GM13976 (cell line): Measurements from ENCODE around the gene ANKS4B.

Experiments used
- DNase-seq: peaks from one replicate; pipeline ENCODE4 v3.0.0; 2012; ENCODE audit warnings: low spot score
- in situ Hi-C: fragments of 300-500 bp; cut with MboI; formaldehyde crosslinking; loops from one replicate; pipeline ENCODE4 v1.12.0; 2022; ENCODE audit warnings: low sequenced_read_pairs, mixed read lengths, inconsistent platforms; ENCODE audit not compliant: unreplicated experiment
- TF ChIP-seq, protein P1 (sequence below): IDR thresholded peaks from 2 replicates; pipeline ENCODE4 v1.5.1; 2012; ENCODE audit warnings: borderline replicate concordance, mild to moderate bottlenecking; ENCODE audit not compliant: insufficient read depth; ENCODE audit errors: extremely low read depth, missing control alignments, control extremely low read depth

Gene ANKS4B

DNA sequence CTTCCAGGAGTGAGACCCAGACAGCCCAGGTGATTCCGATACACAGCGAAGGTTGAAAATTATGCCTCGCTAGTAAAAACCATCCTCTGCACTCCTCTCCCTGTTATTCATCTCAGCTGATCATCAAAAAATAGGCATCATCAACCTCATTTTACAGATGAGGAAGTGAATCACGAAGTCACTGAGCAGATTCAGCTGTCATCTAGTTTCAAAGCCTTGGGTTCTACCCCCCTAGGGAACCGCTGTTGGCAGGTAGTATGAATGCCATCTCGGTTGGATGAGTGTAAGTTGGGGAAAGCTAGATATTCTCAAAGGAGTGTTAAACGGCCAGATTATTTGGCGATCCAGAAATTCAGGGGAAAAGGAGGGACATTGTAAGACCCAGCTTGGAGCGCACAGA, 42.6 kb downstream of the ANKS4B start:
- DNase-seq: no peak
- TF ChIP-seq, protein P1, sequence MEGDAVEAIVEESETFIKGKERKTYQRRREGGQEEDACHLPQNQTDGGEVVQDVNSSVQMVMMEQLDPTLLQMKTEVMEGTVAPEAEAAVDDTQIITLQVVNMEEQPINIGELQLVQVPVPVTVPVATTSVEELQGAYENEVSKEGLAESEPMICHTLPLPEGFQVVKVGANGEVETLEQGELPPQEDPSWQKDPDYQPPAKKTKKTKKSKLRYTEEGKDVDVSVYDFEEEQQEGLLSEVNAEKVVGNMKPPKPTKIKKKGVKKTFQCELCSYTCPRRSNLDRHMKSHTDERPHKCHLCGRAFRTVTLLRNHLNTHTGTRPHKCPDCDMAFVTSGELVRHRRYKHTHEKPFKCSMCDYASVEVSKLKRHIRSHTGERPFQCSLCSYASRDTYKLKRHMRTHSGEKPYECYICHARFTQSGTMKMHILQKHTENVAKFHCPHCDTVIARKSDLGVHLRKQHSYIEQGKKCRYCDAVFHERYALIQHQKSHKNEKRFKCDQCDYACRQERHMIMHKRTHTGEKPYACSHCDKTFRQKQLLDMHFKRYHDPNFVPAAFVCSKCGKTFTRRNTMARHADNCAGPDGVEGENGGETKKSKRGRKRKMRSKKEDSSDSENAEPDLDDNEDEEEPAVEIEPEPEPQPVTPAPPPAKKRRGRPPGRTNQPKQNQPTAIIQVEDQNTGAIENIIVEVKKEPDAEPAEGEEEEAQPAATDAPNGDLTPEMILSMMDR: no peak
- in situ Hi-C loops: no loop called here

DNA sequence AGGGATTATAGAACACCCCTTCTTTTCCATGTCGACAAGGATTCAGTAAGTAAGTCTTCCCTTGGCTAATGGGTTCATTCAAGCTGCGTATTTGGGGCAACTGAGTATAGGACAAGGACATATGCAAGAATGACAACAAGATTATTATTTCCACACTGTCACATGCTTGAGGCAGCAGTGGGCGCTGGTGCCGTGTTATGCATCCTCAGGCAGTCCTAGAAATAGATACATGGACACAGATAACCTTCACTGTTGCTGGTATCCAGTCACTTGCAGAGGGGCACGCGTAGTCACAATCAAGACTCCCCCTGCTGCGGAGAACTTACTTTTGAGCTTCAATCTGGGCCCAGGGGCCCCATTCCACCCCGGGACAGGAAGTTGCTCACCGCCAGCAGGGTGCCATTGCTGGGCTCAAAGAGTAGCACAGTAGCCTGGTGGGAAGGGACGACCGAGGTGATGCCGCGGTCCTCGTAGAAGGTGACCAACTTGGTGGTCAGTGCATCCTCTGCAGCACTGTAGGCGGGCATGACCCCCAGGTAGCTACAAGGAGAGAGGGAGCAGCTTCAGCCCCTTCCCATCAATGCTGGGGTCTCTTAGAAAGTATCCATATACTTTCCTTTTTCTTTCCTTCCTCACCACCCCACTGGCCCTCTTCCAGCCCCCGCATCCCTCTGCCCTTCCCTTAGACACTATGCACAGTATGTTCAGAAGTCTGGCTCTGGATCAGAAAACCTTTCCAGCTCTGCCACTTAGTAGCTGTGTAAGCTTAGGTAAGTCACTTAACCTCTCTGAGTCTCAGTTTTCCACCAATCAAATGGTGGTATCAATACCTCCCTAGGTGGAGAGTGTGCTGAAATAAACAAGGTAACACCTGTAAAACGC, 43.8 kb downstream of the ANKS4B start:
- in situ Hi-C loops: no loop called here
- TF ChIP-seq, protein P1: no peak
- DNase-seq: no peak

DNA sequence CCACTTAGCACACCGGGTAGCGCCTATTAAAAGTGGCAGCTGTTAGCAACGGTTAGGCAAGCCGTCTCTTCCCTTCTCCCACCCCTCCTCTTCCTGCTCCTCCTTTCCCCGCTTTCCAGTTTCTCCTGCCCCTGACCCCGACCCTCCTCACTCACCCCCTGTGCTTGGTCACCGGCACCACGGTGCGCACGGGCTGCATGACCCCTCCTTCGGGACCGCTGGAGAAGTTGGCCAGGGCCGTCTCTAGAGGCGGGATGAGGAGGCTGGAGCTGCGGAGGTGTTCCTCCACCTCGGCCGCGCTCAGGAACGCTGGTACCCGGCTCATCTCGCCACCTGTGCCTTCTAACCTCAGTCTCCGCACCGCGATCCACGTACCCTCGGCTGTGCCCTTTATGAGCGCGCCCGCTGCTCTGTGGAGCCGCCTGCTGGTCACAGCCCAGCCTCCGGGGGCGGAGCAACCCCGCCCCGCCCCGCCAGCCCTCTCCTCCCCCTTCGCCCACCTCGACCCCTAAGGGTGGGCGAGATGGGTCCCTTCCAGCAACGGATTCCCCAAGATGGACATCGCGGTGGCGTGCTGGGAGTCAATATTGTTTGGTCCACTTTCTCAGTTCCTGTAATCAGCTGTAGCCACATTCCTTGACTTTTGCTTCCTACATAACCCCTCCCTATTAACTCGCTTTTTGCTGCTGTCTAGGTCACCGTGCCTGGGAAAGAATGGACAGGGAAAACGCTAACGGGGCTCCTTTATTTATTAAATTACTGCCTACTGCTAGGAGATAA, 44.6 kb downstream of the ANKS4B start, which contains the start of gene CRYM:
Gene CRYM, minus strand, starts transcription at position 364 of the 780 bp plus-strand sequence. Its CDS starts 39 bp downstream, at position 325.
- peak; percentile 83 for DNase-seq
- TF ChIP-seq, protein P1: peak; percentile 76
- in situ Hi-C loops: no loop called here

DNA sequence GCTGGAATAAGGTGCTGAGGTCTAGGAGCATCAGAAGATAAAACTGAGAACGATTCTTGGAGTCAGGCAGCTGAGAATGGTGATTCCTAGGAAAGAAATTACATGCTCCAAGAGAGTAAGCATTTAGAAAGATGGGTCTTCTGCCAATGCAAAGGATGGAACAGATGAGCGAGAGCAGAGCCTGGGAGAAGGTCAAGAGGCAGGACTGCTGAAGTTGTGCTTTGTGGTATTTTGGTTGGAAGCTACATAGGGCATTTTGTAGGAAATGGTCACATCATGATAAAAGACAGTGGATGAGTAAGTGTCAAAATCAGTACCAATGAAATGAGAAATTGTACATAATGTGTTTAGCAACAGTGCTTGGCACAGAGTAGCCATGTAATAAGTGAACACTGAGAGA, 46.0 kb downstream of the ANKS4B start:
- TF ChIP-seq, protein P1: no peak
- DNase-seq: no peak
- in situ Hi-C loops: no loop called here

DNA sequence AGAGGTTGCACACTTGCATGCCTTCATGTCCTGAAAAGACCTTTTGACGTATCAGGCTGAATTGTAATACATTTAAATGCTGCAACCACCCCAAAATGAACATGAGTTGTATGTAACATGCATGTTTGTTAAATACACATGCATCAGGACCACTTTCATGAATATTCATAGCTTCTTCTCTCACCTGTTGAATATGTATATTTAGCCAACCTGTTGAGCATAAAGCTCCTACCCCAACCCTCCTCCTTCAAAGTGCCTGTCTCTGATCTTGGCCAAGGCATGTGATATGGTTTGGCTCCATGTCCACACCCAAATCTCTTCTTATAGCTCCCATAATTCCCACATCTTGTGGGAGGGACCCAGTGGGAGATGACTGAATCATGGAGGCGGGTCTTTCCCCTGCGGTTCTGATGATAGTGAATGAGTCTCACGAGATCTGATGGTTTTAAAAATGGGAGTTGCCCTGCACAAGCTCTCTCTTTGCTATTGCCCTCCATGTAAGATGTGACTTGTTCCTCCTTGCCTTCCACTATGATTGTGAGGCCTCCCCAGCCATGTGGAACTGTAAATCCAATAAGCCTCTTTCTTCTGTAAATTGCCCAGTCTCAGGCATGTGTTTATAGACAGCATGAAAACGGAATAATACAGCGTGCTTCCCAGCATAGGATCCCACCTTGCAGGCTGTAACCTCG, 48.3 kb downstream of the ANKS4B start:
- TF ChIP-seq, protein P1: no peak
- in situ Hi-C loops: no loop called here
- DNase-seq: no peak
